GM21367 (cell line): ENCODE results near the gene RBKS.

Experiments
- ATAC-seq: cut with Tn5 transposase; IDR thresholded peaks from one replicate; pipeline ENCODE4 v1.9.1; 2021; ENCODE audit not compliant: unreplicated experiment

Gene RBKS

GRCh38 chr2:27803046-27803445 lies 87.1 kb downstream of the RBKS start:
- no peak for ATAC-seq

- ATAC-seq: no peak
Measured at GRCh38 chr2:27802547-27802946, 87.6 kb downstream of the RBKS start.

GRCh38 chr2:27800856-27801255 lies 89.3 kb downstream of the RBKS start:
- no peak for ATAC-seq

GRCh38 chr2:27799646-27800010 lies 90.6 kb downstream of the RBKS start:
- ATAC-seq: no peak

GRCh38 chr2:27798948-27799645 lies 91.1 kb downstream of the RBKS start:
- no peak for ATAC-seq

- ATAC-seq: no peak
Measured at GRCh38 chr2:27798486-27798885, 91.7 kb downstream of the RBKS start.

- no peak for ATAC-seq
Measured at GRCh38 chr2:27797841-27798240, 92.3 kb downstream of the RBKS start.

- no peak for ATAC-seq
Measured at GRCh38 chr2:27796791-27797765, 93.1 kb downstream of the RBKS start.

GRCh38 chr2:27795868-27796277 lies 94.3 kb downstream of the RBKS start:
- ATAC-seq: no peak

- ATAC-seq: no peak
Measured at GRCh38 chr2:27795093-27795834, 94.9 kb downstream of the RBKS start.

GRCh38 chr2:27792759-27793158 lies 97.4 kb downstream of the RBKS start:
- no peak for ATAC-seq

GRCh38 chr2:27790796-27791195 lies 99.4 kb downstream of the RBKS start:
- ATAC-seq: no peak

- ATAC-seq: no peak
Measured at GRCh38 chr2:27782701-27783100, 107.5 kb downstream of the RBKS start.

- no peak for ATAC-seq
Measured at GRCh38 chr2:27781496-27781895, 108.7 kb downstream of the RBKS start.

GRCh38 chr2:27779417-27780055 lies 110.7 kb downstream of the RBKS start:
- no peak for ATAC-seq

- ATAC-seq: no peak
Measured at GRCh38 chr2:27776696-27777095, 113.5 kb downstream of the RBKS start.

GRCh38 chr2:27776097-27776496 lies 114.1 kb downstream of the RBKS start:
- ATAC-seq: no peak

GRCh38 chr2:27773959-27774358 lies 116.2 kb downstream of the RBKS start:
- no peak for ATAC-seq

GRCh38 chr2:27772804-27773203 lies 117.4 kb downstream of the RBKS start:
- no peak for ATAC-seq

GRCh38 chr2:27771548-27772335 lies 118.4 kb downstream of the RBKS start, which contains the start of gene MRPL33:
MRPL33 (plus strand) TSS chr2:27771719; CDS start chr2:27771778, 59 bp downstream.
- ATAC-seq: peak; percentile 96
